Measurements from ENCODE around the gene NSMCE1.

The NSMCE1 gene

DNA sequence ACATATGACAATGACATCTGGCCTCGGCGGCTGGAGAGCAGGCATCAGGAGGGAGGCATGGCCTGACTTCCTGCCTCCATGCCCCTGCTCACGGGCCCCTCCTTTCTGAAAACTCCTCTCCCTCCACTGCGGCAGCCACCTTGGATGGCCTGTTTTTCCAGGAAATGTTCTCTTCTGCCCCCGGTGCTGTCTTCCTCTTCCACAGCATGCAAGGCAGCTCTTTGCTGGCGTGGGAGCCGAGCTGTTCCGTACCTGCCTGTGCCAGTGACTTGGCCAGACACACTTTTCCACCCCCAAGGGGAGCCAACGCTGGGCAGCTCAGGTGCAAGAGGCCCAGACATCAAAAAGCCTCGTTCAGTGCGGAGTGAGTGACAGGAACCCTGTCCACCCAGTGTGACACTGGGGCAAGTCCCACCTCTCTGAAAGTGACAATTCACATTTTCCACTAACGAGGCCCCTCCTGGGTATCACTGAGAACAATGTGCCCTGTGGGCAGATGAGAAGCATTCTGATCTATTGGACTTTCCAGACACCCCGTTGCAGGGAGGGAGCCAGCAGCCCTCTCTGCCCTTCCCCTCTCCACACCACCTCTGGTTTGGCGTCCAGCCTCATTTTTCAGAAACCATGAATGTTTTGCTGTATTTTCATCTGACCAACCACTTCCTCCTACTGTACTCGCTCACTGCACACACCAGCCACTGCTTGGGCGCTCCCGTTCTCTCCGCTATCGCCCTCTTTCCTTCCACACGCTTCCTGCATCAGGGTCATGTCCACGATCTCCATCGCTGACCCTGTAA, 31.2 kb downstream of the NSMCE1 start:
- 84 to 86% methylated on average over 22 of the region's 22 CpGs for WGBS, 2 experiments

DNA sequence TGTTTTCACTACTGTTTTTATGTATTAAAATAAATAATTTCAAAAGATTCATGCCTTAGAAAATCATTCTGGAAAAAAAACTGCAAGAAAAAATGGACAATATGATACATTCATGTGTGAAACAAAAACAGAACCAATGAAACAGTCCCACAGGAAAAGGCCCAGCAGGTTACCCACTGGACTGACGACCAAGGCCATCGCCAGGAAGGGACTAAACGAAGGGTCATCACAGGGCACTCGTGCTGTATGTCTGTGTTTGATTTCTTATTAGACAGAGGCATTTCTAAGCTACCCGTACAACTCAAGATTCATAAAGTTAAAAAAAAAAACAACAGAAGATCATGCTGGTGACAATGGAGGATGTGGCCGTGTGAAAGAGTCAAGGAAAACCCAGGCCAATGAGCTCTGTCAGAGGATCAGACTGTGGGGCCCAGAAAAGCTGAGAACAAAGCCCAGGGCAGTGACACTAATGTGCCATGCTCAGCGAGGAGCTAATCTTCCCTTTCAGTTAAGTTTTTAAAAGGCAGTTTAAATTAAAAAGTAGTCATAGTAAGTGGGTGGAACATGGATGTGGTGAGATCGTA, 31.8 kb downstream of the NSMCE1 start:
- Histone ChIP-seq H3K4me3 (ENCODE audit: insufficient read depth, low read depth, low read length) (no peak overlapping the region), H3K36me3 (ENCODE audit: control insufficient read depth, insufficient read depth, low read length) (no peaks in the 10 kb centered on the region), H3K27me3 (ENCODE audit: control insufficient read depth, insufficient read depth, low read length, poor library complexity, severe bottlenecking) (no peaks in the 10 kb centered on the region), H3K9me3 (ENCODE audit: control insufficient read depth, low read length) (no peaks in the 10 kb centered on the region), H3K4me1 (ENCODE audit: control insufficient read depth, insufficient read depth, low read length) (peaks cover 11% of the 10 kb centered on the region), H3K27ac (ENCODE audit: insufficient read depth, low read depth, low read length, poor library complexity, severe bottlenecking) (no peak overlapping the region)
- WGBS, 2 experiments = 84 to 86% methylated on average over 6 to 8 of the region's 8 CpGs

More for the DNA sequence above, 31.2 kb downstream of the NSMCE1 start:
- no peak overlapping the region for H3K27ac ChIP-seq (ENCODE audit: insufficient read depth, low read depth, low read length, poor library complexity, severe bottlenecking)
- H3K27me3 ChIP-seq (ENCODE audit: control insufficient read depth, insufficient read depth, low read length, poor library complexity, severe bottlenecking) = no peaks in the 10 kb centered on the region
- peaks cover 13% of the 10 kb centered on the region for H3K4me1 ChIP-seq (ENCODE audit: control insufficient read depth, insufficient read depth, low read length)
- no peaks in the 10 kb centered on the region for H3K36me3 ChIP-seq (ENCODE audit: control insufficient read depth, insufficient read depth, low read length)
- no peaks in the 10 kb centered on the region for H3K9me3 ChIP-seq (ENCODE audit: control insufficient read depth, low read length)
- H3K4me3 ChIP-seq (ENCODE audit: insufficient read depth, low read depth, low read length) = no peak overlapping the region

DNA sequence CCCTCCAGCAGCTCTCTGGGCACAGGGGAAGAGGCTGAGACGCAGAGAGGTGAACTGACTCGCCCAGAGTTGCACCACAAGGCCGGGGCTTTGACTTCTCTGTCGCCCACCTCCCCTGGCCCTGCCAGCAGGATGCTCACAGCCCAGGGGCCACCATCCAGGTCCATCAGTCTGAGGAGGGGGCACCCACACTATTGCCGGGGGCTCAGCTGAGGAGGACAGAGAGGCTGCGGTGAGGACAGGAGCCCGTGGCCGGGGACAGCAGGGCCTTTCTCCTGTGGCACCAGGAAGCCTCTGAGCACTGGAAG, 32.7 kb downstream of the NSMCE1 start:
- H3K4me1 ChIP-seq (ENCODE audit: control insufficient read depth, insufficient read depth, low read length) = peaks cover 11% of the 10 kb centered on the region
- H3K4me3 ChIP-seq (ENCODE audit: insufficient read depth, low read depth, low read length) = no peak overlapping the region
- no peak overlapping the region for H3K27ac ChIP-seq (ENCODE audit: insufficient read depth, low read depth, low read length, poor library complexity, severe bottlenecking)
- H3K27me3 ChIP-seq (ENCODE audit: control insufficient read depth, insufficient read depth, low read length, poor library complexity, severe bottlenecking) = no peaks in the 10 kb centered on the region
- H3K36me3 ChIP-seq (ENCODE audit: control insufficient read depth, insufficient read depth, low read length) = no peaks in the 10 kb centered on the region
- H3K9me3 ChIP-seq (ENCODE audit: control insufficient read depth, low read length) = no peaks in the 10 kb centered on the region
- WGBS, 2 experiments = 97% methylated on average over 8 of the region's 8 CpGs

DNA sequence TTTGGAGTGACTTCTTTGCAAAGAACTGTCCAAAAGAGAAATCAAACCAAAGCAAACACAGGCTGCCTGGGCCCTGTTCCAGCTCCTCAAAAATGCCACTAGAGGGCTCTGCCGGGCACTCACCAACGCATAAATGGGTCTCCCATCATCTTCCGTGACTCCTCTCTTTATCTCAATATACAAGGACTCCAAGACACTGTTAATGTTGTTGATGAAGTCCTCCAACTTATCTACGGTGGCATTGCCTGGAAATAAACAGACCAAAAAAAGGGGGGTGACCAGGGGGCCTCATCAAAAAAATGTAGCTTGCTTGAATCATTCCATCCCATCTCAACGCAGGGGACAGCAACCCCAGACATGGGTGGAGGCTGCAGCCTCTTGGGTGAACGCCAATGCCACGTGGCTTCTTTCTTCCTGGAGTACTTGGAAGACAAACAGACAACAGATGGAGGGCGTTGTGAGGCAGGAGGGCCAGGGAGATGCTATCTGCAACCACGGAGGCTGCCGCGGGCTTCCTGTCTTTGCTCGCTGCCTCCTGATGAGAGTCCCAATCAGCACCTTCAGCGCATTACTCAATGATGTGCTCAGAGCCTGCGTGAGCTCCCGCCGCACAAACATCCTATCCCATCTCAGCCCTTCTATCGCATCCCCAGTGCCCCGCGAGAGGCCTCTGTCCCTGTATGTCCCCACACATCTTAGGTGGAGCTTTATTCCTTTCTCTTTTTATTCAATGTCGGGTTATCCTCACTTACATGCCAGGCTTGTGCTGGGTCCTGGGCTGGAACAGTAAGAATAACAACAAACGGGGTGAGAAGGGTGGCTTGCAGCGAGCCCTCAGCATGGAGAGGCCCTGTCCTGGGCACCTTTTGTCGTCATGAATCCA, 33.3 kb downstream of the NSMCE1 start:
- peaks cover 11% of the 10 kb centered on the region for H3K4me1 ChIP-seq (ENCODE audit: control insufficient read depth, insufficient read depth, low read length)
- no peak overlapping the region for H3K4me3 ChIP-seq (ENCODE audit: insufficient read depth, low read depth, low read length)
- no peaks in the 10 kb centered on the region for H3K36me3 ChIP-seq (ENCODE audit: control insufficient read depth, insufficient read depth, low read length)
- WGBS, 2 experiments = 76 to 78% methylated on average over 22 to 23 of the region's 23 CpGs
- no peak overlapping the region for H3K27ac ChIP-seq (ENCODE audit: insufficient read depth, low read depth, low read length, poor library complexity, severe bottlenecking)
- H3K9me3 ChIP-seq (ENCODE audit: control insufficient read depth, low read length) = no peaks in the 10 kb centered on the region
- H3K27me3 ChIP-seq (ENCODE audit: control insufficient read depth, insufficient read depth, low read length, poor library complexity, severe bottlenecking) = no peaks in the 10 kb centered on the region

DNA sequence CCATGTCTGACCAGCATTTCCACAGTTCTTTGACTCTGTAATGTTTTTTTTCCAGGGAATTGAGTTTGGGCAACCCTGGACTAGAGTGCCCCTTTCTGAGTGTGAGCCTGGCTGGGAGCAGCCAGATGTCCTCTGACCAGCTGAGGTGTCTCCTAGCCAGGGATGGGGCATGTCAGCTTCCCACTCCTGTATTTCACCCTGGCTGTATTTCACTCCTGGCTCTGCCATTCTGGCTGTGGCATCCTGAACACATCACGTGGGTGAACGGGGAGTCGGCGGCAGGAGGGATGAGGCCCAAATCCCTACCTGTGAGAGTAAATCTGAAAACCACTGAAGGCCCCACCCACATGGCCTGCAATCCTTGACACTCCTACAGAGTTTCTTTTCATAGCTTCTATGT, 34.0 kb downstream of the NSMCE1 start:
- H3K9me3 ChIP-seq (ENCODE audit: control insufficient read depth, low read length) = no peaks in the 10 kb centered on the region
- H3K27me3 ChIP-seq (ENCODE audit: control insufficient read depth, insufficient read depth, low read length, poor library complexity, severe bottlenecking) = no peaks in the 10 kb centered on the region
- peaks cover 11% of the 10 kb centered on the region for H3K4me1 ChIP-seq (ENCODE audit: control insufficient read depth, insufficient read depth, low read length)
- H3K27ac ChIP-seq (ENCODE audit: insufficient read depth, low read depth, low read length, poor library complexity, severe bottlenecking) = no peak overlapping the region
- WGBS, 2 experiments = 74 to 84% methylated on average over 4 of the region's 4 CpGs
- peaks cover 5% of the 10 kb centered on the region for H3K36me3 ChIP-seq (ENCODE audit: control insufficient read depth, insufficient read depth, low read length)
- no peak overlapping the region for H3K4me3 ChIP-seq (ENCODE audit: insufficient read depth, low read depth, low read length)

DNA sequence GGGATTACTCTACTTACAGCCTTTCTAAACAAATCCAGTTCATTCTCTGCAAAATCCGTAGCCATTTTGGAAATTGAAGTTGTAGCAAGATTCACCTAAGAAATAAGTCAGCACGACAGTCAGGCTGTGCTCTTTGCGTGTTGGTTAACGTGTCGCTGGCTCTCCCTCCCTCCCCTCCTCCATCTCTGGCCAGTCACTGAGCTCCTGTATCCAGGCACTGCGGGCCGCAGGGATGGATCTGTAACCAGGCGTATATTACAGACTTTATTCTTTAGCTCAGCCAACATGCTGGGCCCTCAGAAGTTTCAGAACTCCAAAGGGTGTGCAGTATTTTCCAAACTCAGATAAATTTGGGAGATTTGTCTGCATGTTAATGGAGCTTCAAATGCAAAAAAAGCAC, 34.4 kb downstream of the NSMCE1 start:
- WGBS, 2 experiments = 83 to 85% methylated on average over 8 of the region's 8 CpGs
- peaks cover 5% of the 10 kb centered on the region for H3K36me3 ChIP-seq (ENCODE audit: control insufficient read depth, insufficient read depth, low read length)
- no peaks in the 10 kb centered on the region for H3K9me3 ChIP-seq (ENCODE audit: control insufficient read depth, low read length)
- H3K27me3 ChIP-seq (ENCODE audit: control insufficient read depth, insufficient read depth, low read length, poor library complexity, severe bottlenecking) = no peaks in the 10 kb centered on the region
- H3K4me1 ChIP-seq (ENCODE audit: control insufficient read depth, insufficient read depth, low read length) = peaks cover 11% of the 10 kb centered on the region
- no peak overlapping the region for H3K27ac ChIP-seq (ENCODE audit: insufficient read depth, low read depth, low read length, poor library complexity, severe bottlenecking)
- no peak overlapping the region for H3K4me3 ChIP-seq (ENCODE audit: insufficient read depth, low read depth, low read length)

DNA sequence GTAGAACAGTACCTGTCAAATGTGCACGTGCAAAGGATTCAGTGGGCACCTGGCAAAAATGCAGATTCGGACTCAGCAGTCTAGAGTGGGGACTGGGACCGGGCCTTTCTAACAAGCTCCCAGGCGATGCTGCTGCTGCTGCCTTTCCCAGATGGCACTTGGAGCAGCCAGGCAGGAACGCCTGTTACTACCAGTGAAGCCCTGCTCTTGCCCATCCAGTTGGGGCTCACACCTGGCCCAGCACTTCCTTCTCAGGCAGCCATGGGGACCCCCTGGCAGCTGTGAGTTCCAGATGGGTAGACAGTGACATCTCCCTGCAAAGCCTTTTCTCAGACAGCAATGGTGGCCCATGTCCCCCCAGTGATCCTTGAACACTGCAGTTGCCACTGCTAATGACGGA, 34.8 kb downstream of the NSMCE1 start:
- peaks cover 11% of the 10 kb centered on the region for H3K4me1 ChIP-seq (ENCODE audit: control insufficient read depth, insufficient read depth, low read length)
- H3K27me3 ChIP-seq (ENCODE audit: control insufficient read depth, insufficient read depth, low read length, poor library complexity, severe bottlenecking) = no peaks in the 10 kb centered on the region
- 92 to 93% methylated on average over 6 of the region's 6 CpGs for WGBS, 2 experiments
- no peak overlapping the region for H3K27ac ChIP-seq (ENCODE audit: insufficient read depth, low read depth, low read length, poor library complexity, severe bottlenecking)
- no peaks in the 10 kb centered on the region for H3K9me3 ChIP-seq (ENCODE audit: control insufficient read depth, low read length)
- peaks cover 5% of the 10 kb centered on the region for H3K36me3 ChIP-seq (ENCODE audit: control insufficient read depth, insufficient read depth, low read length)
- no peak overlapping the region for H3K4me3 ChIP-seq (ENCODE audit: insufficient read depth, low read depth, low read length)

DNA sequence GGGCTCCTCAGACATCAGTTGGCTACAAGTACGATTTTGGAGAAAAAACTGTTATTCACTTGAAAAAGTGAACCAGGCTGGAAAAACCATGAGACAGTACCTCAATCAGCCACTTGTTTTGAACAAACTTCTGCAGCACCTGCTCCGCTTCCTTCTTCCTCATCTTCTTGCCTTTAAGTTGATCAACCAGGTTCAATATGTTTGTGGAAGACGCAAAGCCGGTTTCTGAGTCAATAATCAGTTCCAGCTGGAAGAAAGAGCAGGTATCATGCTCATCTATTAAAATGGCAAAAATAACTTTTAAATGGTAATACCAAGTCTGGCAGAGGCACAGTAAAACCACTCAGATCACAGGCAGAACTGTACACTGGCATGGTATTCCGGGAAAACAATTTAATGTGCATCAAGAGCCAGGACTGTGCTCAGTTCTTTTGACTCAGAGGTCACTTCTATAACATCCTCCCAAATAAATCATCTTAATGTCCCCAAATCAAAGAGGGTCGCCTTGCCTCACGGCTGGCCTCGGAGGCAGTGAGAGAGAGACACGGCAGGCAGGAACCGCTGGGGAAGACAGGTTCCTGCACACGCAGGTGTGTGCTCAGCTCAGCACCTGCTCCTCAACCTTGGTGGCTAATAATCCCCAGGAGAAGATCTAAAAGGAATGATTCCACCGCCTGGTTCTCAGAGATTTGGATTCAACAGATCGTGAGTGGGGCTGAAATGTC, 35.5 kb downstream of the NSMCE1 start:
- no peak overlapping the region for H3K27ac ChIP-seq (ENCODE audit: insufficient read depth, low read depth, low read length, poor library complexity, severe bottlenecking)
- H3K36me3 ChIP-seq (ENCODE audit: control insufficient read depth, insufficient read depth, low read length) = peaks cover 5% of the 10 kb centered on the region
- peaks cover 11% of the 10 kb centered on the region for H3K4me1 ChIP-seq (ENCODE audit: control insufficient read depth, insufficient read depth, low read length)
- H3K9me3 ChIP-seq (ENCODE audit: control insufficient read depth, low read length) = no peaks in the 10 kb centered on the region
- H3K27me3 ChIP-seq (ENCODE audit: control insufficient read depth, insufficient read depth, low read length, poor library complexity, severe bottlenecking) = no peaks in the 10 kb centered on the region
- no peak overlapping the region for H3K4me3 ChIP-seq (ENCODE audit: insufficient read depth, low read depth, low read length)
- 86 to 87% methylated on average over 13 of the region's 13 CpGs for WGBS, 2 experiments

DNA sequence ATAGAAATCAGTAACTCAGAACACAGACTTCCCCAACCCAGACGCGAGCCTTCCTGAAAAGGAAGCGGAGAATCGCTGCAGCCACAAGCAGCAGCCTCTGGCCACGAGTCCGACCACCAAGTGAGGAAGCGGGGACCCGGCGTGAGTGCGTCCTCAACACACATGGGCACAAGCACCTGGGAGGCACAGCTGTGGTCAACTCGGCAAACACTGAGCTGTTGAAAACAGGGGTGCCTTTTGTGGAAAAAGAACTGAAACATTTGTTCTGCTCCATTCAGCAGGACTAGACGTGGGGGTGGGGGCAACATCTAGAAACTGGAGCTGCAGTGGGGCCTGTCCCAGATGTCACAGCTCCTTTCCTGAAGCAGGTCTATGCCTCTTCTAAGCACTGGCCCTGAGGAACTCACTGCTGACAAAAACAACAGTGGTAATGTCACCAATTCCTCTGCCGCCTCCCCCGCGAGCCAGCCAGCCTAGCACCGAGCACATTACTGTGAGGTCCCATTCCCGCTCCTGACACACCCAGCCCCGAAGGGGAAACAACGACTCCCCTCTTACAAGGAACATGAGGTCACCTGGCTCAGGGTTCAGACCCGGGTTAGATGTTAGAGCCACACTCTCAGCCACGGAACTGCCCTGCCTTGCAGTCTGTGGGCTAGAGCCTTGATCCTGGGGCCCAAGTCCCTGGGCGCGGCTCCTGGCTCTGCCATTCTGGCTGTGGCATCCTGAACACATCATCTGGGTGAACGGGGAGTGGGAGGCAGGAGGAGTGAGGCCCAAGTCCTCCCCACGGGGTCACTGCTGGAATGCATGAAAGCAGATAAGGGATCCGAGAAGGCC, 36.3 kb downstream of the NSMCE1 start:
- Histone ChIP-seq H3K27me3 (ENCODE audit: control insufficient read depth, insufficient read depth, low read length, poor library complexity, severe bottlenecking) (no peaks in the 10 kb centered on the region), H3K4me1 (ENCODE audit: control insufficient read depth, insufficient read depth, low read length) (peaks cover 7% of the 10 kb centered on the region), H3K9me3 (ENCODE audit: control insufficient read depth, low read length) (no peaks in the 10 kb centered on the region), H3K4me3 (ENCODE audit: insufficient read depth, low read depth, low read length) (no peak overlapping the region), H3K36me3 (ENCODE audit: control insufficient read depth, insufficient read depth, low read length) (peaks cover 5% of the 10 kb centered on the region), H3K27ac (ENCODE audit: insufficient read depth, low read depth, low read length, poor library complexity, severe bottlenecking) (no peak overlapping the region)
- 94% methylated on average over 26 of the region's 26 CpGs for WGBS, 2 experiments
